Loucy (cell line): ENCODE data around the gene SYMPK.
"Not testable (repeated sequence)": the region's sequence is repeated elsewhere in the genome, so short reads cannot be mapped to it uniquely, and the experiment has no call there.

Experiments used
- H2AFZ ChIP-seq: fragments of 200-600 bp; sonication (generic); 2 replicates; pipeline ENCODE4 v1.6.0; 2016; ENCODE audit warnings: antibody characterized with exemption, mild to moderate bottlenecking, low read length, moderate library complexity
- H3F3A ChIP-seq: fragments of 200-600 bp; 2 replicates; pipeline ENCODE4 v1.6.0; 2016; ENCODE audit warnings: antibody characterized with exemption, low read depth, mild to moderate bottlenecking
- H3K27me3 ChIP-seq: fragments of 200-600 bp; sonication (generic); 2 replicates; pipeline ENCODE4 v1.6.1; 2014; ENCODE audit warnings: low read length, mild to moderate bottlenecking; ENCODE audit not compliant: insufficient read depth, poor library complexity, severe bottlenecking
- H3K36me3 ChIP-seq: fragments of 200-600 bp; sonication (generic); 2 replicates; pipeline ENCODE4 v1.6.1; 2016; ENCODE audit warnings: low read length; ENCODE audit not compliant: insufficient read depth
- H3K4me1 ChIP-seq: fragments of 200-600 bp; sonication (generic); 2 replicates; pipeline ENCODE4 v1.5.1; 2014; ENCODE audit warnings: low read length, mild to moderate bottlenecking; ENCODE audit not compliant: insufficient read depth, poor library complexity, severe bottlenecking
- H3K4me2 ChIP-seq: fragments of 200-600 bp; sonication (generic); 2 replicates; pipeline ENCODE4 v1.6.0; 2014; ENCODE audit warnings: antibody characterized with exemption, low read length, low read depth, mild to moderate bottlenecking; ENCODE audit not compliant: poor library complexity, severe bottlenecking
- H3K4me3 ChIP-seq: fragments of 200-600 bp; sonication (generic); 2 replicates; pipeline ENCODE4 v1.5.1; 2014; ENCODE audit warnings: low read length, mild to moderate bottlenecking, mixed read lengths; ENCODE audit not compliant: poor library complexity, severe bottlenecking
- H3K79me2 ChIP-seq: fragments of 200-600 bp; sonication (generic); 2 replicates; pipeline ENCODE4 v1.6.1; 2014; ENCODE audit warnings: low read length; ENCODE audit not compliant: insufficient read depth
- H3K9ac ChIP-seq: fragments of 200-600 bp; sonication (generic); 2 replicates; pipeline ENCODE4 v1.6.0; 2014; ENCODE audit warnings: mild to moderate bottlenecking, low read depth, low read length, moderate library complexity; ENCODE audit not compliant: poor library complexity, severe bottlenecking
- H3K9me2 ChIP-seq: fragments of 200-600 bp; sonication (generic); replicated peaks from 2 replicates; pipeline ENCODE4 v1.6.1; 2016; ENCODE audit warnings: low read depth, low read length, mixed read lengths
- H3K9me3 ChIP-seq: fragments of 200-600 bp; sonication (generic); 2 replicates; pipeline ENCODE4 v1.6.1; 2014; ENCODE audit warnings: mild to moderate bottlenecking, antibody characterized with exemption, low read length, low read depth; ENCODE audit not compliant: insufficient read depth
- H4K20me1 ChIP-seq: fragments of 200-600 bp; sonication (generic); 2 replicates; pipeline ENCODE4 v1.6.0; 2014; ENCODE audit warnings: antibody characterized with exemption, low read length, mild to moderate bottlenecking; ENCODE audit not compliant: insufficient read depth, poor library complexity, severe bottlenecking
- CTCF ChIP-seq: fragments of 200-600 bp; sonication (generic); conservative IDR thresholded peaks from 2 replicates; pipeline ENCODE4 v1.5.1; 2014; ENCODE audit warnings: mild to moderate bottlenecking, antibody characterized with exemption, low read length
- EZH2phosphoT487 ChIP-seq: fragments of 200-600 bp; IDR thresholded peaks from 2 replicates; pipeline ENCODE4 v1.6.1; 2018; ENCODE audit warnings: antibody characterized with exemption, mild to moderate bottlenecking, moderate library complexity, borderline replicate concordance

The SYMPK gene

DNA sequence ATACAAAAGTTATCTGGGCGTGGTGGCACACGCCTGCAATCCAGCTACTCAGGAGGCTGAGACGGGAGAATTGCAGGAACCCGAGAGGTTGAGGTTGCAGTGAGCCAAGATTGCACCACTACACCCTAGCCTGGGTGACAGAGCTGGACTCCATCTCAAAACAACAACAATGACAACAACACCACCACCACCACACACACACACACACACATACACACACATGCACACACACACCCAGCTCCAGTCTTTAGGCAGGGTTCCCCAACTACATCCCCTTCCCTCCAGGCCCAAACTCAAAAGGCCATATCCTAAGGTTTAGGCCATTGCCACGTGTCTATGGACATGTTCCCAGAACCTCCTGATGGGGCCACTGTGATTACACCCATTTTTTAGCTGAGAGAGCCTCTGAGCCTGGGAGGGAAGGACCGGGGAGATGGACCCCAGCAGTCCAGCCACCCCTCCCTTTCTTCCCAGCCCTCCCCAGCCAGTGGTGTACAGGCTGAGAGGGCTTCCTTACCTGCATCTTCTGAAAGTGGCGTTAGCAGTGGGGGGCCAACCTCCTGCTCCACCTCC lies 61.3 kb downstream of the SYMPK start:
- no peaks in the 10 kb centered on the region for H3K4me1 ChIP-seq
- H3K9ac ChIP-seq, result no peak overlapping the region
- no peak overlapping the region for H2AFZ ChIP-seq
- H3K4me3 ChIP-seq, result no peak overlapping the region
- no peaks in the 10 kb centered on the region for H3F3A ChIP-seq
- TF ChIP-seq EZH2phosphoT487 (no peak), CTCF (no peak)
- H3K36me3 ChIP-seq, result no peaks in the 10 kb centered on the region
- no peaks in the 10 kb centered on the region for H3K27me3 ChIP-seq
- H3K4me2 ChIP-seq, result no peak overlapping the region
- H3K79me2 ChIP-seq, result no peaks in the 10 kb centered on the region
- no peaks in the 10 kb centered on the region for H4K20me1 ChIP-seq
- no peaks in the 10 kb centered on the region for H3K9me3 ChIP-seq
- H3K9me2 ChIP-seq, result no peaks in the 10 kb centered on the region

DNA sequence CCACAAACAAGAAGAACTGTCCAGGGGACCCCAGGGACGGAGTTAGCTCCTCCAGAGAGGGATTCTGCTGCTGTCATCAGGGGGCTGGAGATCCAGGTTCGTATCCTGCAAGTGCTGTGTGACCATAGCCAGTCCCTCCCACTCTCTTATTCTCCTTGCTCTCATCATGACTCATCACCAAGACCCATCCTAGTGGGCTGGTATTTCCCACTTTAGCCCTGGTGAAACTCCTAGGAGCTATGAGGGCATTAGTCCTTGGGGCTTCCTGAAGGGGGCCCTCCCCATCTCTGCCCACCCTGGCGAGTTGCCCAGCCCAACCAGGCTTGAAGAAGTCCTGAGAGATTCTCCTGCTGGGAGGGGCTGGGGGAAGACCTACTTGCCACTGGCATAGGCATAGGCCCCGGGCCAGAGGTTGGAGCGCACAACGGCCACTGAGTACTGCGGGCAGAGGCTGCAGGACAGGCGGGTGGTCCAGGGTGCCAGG lies 62.8 kb downstream of the SYMPK start:
- H3F3A ChIP-seq, result no peaks in the 10 kb centered on the region
- no peaks in the 10 kb centered on the region for H3K4me1 ChIP-seq
- H3K27me3 ChIP-seq, result no peaks in the 10 kb centered on the region
- TF ChIP-seq CTCF (no peak), EZH2phosphoT487 (no peak)
- H2AFZ ChIP-seq, result no peak overlapping the region
- no peak overlapping the region for H3K4me2 ChIP-seq
- H3K36me3 ChIP-seq, result no peaks in the 10 kb centered on the region
- H3K9me2 ChIP-seq, result no peaks in the 10 kb centered on the region
- no peak overlapping the region for H3K4me3 ChIP-seq
- no peaks in the 10 kb centered on the region for H3K79me2 ChIP-seq
- no peak overlapping the region for H3K9ac ChIP-seq
- H3K9me3 ChIP-seq, result no peaks in the 10 kb centered on the region
- no peaks in the 10 kb centered on the region for H4K20me1 ChIP-seq

DNA sequence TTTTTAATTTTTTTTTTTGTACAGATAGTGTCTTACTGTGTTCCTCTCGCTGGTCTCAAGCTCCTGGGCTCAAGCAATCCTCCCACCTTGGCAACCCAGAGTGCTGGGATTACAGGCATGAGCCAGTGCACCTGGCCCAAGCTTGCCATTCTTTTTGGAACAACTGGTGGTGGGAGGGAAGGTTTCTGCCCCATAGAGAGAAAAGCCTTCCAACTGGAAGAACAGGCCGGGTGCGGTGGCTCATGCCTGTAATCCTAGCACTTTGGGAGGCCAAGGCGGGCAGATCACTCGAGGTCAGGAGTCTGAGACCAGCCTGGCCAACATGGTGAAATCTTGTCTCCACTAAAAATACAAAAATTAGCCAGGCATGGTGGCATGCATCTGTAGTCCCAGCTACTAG lies 63.4 kb downstream of the SYMPK start:
- H3K9ac ChIP-seq, H4K20me1 ChIP-seq, H3K4me1 ChIP-seq, H3K9me3 ChIP-seq, H3K9me2 ChIP-seq, H2AFZ ChIP-seq, H3K79me2 ChIP-seq, H3K27me3 ChIP-seq, H3F3A ChIP-seq, H3K36me3 ChIP-seq, H3K4me2 ChIP-seq, H3K4me3 ChIP-seq: not testable (repeated sequence)

DNA sequence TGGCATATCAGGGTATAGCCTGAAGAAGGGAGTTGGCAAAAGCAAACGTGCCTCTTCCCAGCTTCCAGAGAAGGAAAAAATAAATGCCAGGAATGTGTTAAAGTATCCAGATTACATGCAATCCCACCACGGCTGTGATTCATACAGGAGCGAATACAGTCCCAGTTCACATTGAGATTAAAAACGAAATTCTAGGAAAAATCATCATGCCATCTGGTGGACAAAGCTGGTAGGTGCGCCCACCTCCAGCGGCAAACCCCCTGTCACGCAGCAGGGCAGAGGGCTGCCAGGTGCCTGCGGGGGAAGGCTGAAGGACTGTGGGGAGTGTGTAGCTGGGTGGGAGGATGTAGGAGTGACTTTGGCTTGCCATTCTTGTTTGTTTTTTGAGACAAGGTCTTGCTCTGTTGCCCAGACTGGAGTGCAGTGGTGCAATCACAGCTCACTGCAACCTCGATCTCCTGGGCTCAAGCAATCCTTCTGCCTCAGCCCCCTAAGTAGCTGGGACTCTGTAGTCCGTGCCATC lies 63.9 kb downstream of the SYMPK start:
- no peaks in the 10 kb centered on the region for H3K27me3 ChIP-seq
- no peak overlapping the region for H2AFZ ChIP-seq
- H3K4me3 ChIP-seq, result no peak overlapping the region
- no peaks in the 10 kb centered on the region for H3F3A ChIP-seq
- no peaks in the 10 kb centered on the region for H3K79me2 ChIP-seq
- no peaks in the 10 kb centered on the region for H4K20me1 ChIP-seq
- no peak overlapping the region for H3K4me2 ChIP-seq
- H3K9me2 ChIP-seq, result no peaks in the 10 kb centered on the region
- no peak overlapping the region for H3K9ac ChIP-seq
- no peaks in the 10 kb centered on the region for H3K36me3 ChIP-seq
- no peaks in the 10 kb centered on the region for H3K9me3 ChIP-seq
- TF ChIP-seq CTCF (peak; percentile 80), EZH2phosphoT487 (no peak)
- H3K4me1 ChIP-seq, result no peaks in the 10 kb centered on the region
